ENCODE results near the gene TIMP4.
A peak's percentile ranks its signal among the peaks of the same experiment; 100 is the strongest.

- TF ChIP-seq, protein P1, sequence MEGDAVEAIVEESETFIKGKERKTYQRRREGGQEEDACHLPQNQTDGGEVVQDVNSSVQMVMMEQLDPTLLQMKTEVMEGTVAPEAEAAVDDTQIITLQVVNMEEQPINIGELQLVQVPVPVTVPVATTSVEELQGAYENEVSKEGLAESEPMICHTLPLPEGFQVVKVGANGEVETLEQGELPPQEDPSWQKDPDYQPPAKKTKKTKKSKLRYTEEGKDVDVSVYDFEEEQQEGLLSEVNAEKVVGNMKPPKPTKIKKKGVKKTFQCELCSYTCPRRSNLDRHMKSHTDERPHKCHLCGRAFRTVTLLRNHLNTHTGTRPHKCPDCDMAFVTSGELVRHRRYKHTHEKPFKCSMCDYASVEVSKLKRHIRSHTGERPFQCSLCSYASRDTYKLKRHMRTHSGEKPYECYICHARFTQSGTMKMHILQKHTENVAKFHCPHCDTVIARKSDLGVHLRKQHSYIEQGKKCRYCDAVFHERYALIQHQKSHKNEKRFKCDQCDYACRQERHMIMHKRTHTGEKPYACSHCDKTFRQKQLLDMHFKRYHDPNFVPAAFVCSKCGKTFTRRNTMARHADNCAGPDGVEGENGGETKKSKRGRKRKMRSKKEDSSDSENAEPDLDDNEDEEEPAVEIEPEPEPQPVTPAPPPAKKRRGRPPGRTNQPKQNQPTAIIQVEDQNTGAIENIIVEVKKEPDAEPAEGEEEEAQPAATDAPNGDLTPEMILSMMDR (optimal IDR thresholded peaks at IDR 0.05 in 1 of 3, IDR thresholded peaks at IDR 0.05 in 1 of 3, conservative IDR thresholded peaks at IDR 0.05 in 1 of 3; ENCODE audit: extremely low read depth in 1 of 3, insufficient read depth in 2 of 3, low read length in 3 of 3), result peak; percentile 32 to 80 (median 45)
- TF ChIP-seq EZH2 (IDR thresholded peaks at IDR 0.05; ENCODE audit: low read length), result no peak
Measured at GRCh38 chr3:12139111-12139511, 19.6 kb downstream of the TIMP4 start.
